ENCODE data around the gene TSPYL4.

TSPYL4 gene

DNA sequence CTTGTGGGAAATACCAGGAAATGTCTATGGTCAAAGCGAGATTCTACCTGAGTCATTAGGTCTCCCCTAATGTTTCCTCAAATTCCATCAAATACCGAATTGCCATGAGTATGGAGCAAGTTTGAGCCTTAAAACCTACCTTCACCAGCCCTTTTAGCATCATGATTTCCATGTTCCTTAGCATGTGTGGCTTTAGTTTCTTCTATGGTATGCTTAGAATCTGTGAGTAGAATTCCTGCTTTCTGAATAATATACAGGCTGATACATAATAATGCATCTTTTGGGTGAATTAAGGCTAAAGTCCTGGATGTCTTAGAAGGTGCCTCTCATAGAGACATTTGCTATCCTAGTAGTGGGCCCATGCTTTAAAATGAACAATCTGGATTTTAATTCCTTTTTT is 32.0 kb downstream of the TSPYL4 start:
- DNase-seq (ENCODE audit: low read depth) = no peak

DNA sequence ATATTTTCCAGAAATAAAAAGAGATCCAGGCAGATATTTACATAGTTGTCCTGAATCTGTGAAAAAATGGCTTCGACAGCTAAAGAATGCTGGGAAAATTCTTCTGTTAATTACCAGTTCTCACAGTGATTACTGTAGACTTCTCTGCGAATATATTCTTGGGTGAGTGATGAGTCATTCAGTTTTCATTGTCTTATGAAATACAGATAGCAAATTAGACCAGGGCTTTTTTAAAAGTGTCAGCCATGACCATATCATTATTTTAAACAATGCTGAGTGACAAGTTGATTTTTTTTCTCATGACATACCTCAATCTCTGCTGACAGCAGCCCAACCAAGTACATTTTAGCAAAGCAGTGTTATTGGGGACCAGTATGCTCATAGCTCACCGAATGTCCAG is 32.8 kb downstream of the TSPYL4 start:
- DNase-seq (ENCODE audit: low read depth) = no peak

DNA sequence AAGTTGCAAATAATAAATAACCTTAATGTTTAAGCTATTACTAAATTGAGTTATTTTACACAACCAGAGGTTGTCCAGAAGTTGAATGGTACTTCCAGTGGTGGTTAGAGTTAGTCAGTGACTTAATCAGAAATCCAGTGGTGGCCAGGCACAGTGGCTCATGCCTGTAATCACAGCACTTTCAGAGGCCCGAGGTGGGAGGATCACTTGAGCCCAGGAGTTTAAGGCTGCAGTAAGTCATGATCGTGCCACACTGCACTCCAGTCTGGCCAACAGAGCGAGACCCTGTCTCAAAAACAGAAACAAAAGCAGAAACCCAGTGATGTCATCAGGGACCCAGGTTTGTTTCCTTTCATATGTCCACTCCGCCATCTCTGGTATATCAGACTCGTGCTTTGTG is 35.0 kb downstream of the TSPYL4 start:
- DNase-seq (ENCODE audit: low read depth) = no peak

DNA sequence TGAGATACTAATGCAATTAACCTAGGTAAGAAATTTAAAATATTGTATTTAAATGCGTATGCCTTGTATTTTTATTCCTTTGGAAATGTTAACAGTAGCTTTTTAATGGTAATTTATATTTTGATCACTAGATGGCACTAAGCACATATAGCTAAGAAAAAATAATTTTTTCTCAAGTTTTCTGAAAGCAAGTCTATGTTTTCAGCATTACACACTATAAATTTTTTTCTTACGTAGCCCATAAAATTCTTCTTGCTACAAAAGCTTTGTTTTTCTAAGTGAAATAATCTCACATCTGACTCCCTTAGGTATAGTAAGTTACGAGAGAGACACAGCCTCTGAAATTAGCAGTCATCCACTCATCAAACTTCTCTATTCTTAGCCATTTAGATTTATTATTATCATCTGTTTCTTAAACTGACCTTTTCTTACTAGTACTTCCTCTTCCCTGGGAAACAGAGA is 35.7 kb downstream of the TSPYL4 start:
- DNase-seq (ENCODE audit: low read depth) = no peak

DNA sequence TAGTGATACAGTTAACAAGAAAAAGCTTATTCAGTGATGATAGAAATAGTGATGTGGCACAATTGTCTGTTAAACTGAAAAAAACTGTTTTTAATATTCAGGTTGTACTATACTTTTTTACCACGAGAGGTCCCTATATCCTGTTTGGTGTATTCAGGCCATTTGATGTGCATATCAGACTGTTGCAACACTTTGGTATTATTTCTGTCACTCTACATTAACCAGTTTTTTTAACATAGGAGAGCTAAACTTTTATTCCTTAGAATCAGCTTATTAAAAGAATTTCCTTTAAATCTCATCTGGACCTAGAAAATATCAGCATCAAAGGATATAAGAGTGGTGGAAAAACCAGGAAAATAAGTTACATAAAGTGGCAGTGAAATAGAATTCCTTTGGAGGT is 36.8 kb downstream of the TSPYL4 start:
- no peak for DNase-seq (ENCODE audit: low read depth)

DNA sequence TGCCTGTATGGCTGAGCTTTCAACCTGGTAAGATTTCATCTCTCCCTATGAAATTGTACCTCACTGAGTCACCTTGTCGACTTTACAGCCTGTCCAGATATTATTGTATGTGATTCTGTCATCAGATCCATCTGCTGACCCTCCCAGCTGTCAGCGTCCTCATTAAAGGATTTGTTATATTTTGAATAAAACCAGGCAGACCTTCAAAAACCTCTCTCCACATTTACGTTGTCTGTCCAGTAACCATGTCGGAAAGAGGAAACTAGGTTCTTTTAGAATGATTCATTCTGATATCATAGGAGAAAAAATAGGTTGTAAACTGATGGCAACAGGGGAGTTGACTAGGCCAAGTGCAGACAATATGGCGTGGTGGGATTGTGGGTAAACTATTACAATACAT is 38.5 kb downstream of the TSPYL4 start:
- no peak for DNase-seq (ENCODE audit: low read depth)

DNA sequence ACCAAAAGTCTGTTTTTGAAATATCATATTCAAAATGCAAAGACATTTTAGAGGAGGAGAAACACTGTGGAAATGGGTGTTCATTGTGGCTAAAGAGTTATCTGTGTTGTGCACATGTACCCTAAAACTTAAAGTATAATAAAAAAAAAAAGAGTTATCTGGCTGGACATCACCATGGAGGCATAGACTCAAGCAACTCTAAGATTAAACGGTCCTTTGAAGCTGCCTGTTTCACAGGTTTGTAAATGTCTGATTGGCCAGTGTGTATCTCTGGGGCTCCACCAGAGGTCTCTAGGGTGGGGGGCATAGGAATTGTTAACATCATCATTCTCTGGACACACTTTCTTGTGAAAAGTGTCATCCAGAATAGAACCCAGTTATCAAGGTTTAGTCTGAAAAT is 39.2 kb downstream of the TSPYL4 start:
- no peak for DNase-seq (ENCODE audit: low read depth)

DNA sequence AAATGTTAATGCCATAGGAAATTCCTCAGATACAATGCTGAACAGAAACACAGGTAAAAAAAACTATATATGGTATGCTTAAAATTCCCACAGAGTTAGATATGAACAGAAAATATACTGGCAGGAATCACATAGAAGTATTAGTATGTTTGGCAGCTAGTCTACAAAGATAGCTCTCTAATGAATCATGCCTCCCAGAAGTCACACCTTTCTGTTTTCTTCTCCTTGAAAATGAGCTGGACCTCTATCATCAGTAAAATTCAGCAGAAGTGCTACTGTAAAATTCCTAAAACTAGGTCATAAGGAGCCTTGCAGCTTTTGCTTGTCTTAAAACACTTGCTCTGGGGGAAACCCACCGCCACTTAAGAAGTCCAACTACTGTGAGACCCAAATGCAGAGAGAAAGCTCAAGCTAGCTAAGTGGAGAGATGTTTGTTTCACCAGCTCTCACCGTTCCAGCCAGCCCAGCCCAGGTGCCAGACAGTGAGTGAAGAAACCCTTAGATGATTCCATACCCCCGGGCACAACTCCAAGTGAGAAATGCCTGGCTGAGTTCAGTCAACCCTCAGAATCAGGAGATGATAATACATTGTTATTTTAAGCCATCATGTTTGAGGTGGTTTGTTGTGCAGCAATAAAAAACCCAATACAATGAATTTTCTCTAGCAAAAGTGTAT is 43.0 kb downstream of the TSPYL4 start:
- DNase-seq (ENCODE audit: low read depth) = no peak

DNA sequence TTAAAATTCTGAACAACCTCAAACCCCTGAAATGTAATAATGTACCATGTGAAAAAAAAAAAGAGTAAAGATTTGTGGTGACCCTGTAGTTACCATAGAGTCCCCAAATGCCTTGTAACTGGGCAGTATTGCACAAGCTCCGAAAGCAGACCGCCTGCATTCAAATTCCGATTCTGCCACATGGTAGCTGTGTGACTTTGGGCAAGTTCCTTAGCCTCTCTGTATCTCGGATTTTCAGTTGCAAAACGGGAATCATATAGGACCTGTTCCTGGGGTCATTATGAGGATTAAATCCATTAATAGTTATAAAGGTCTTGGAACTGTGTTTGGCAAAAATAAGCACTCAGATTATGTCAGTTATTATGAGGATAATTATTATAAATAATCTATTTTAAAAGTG is 43.6 kb downstream of the TSPYL4 start:
- DNase-seq (ENCODE audit: low read depth) = no peak

DNA sequence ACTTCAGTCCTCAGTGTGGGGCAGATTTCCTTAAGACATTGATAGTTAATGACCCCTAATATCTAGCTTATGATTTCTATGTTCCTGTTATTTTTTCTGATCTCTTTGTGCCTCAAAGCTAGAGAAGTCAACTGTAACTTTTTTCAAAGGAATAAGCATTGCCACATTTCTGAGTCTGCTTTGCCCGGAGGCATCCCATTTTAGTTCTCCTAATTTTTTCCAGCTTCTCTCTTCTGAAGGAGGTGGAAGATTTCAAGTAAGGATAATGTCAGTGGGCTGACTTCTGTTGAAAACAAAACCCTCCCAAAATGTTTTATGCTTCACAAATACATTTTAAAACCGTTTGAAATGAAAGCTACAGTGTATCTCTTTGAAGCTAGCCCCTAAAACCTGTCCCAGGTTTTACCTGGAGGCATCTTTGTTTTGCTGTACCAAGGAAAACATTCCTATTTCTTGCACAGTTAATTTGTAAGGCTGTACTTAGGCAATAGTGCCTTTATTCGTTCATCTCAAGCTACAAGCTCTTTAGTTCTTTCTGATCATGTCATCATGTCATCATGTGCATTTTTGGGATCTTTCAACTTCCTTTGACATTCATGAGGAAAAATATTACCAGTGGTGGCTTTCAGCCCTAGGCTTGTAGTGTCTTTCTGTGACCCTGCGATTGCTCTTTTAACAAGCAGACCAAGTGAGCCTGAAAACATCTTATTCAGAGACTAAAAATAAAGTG is 45.7 kb downstream of the TSPYL4 start:
- no peak for DNase-seq (ENCODE audit: low read depth)

DNA sequence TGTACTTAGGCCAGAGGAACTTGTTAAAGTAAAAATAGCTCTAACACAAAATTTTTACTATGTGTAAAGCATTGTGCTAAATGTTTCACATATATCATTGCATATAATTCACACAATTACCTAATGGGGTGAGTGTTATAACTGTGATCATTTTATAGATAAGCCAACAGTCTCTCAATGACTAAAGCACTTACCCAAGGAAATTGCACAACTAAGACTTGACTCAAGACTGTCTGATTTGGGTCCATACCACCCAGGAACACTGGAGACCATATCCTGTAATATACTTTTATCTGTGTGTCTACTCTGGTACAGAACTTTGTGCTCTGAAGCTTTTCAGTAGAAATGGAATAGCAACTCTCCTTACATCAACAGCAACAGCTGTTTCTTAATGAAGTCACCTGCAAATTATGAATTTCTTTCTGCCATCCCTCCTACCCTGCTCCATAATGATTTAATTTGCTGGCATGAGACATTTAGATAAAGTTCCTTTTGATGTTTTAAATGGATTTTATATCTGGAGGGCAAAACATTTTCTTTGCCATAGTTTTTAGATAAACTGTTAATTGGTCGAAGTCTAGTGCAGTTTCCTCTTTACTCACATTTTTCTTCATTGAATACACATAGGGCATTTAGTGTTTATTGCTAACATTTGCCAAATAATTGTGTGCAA is 47.5 kb downstream of the TSPYL4 start:
- no peak for DNase-seq (ENCODE audit: low read depth)

DNA sequence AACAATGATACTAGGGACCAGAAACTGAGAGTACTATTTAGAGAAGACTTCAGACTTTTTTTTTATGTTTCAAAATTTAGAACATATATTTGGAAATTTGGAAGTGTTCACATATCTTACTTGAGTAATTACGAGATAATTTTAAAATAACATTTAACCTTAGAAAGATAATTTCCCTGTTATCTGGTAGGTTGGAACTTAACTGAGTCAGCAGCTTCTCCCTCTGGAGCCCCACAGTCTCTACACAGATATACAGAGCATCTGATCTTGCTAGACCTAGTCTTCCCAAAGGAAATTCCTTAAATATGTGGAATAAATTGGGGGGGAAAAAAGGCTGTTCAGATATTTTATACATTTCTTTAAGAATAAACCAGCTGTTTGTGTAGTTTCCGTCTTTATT is 48.6 kb downstream of the TSPYL4 start:
- DNase-seq (ENCODE audit: low read depth) = no peak

DNA sequence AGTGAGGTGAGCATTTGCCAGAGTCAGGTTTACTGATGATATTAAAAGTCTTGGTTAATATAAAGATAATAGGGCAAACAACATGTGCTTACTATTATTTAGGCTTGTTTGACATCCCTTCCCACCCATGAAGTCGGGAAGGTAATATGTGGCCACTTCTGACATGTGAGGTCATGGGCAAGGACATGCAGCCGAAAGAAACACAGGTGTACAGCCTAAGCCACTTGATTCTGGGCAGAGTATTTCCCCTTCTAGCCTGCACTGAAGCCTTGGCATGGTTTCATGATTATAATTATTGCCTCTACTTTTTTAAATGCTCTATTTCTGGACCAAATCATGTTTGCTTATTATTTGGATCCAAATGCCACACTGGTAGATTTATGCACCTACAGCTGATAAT is 52.3 kb downstream of the TSPYL4 start:
- no peak for DNase-seq (ENCODE audit: low read depth)

DNA sequence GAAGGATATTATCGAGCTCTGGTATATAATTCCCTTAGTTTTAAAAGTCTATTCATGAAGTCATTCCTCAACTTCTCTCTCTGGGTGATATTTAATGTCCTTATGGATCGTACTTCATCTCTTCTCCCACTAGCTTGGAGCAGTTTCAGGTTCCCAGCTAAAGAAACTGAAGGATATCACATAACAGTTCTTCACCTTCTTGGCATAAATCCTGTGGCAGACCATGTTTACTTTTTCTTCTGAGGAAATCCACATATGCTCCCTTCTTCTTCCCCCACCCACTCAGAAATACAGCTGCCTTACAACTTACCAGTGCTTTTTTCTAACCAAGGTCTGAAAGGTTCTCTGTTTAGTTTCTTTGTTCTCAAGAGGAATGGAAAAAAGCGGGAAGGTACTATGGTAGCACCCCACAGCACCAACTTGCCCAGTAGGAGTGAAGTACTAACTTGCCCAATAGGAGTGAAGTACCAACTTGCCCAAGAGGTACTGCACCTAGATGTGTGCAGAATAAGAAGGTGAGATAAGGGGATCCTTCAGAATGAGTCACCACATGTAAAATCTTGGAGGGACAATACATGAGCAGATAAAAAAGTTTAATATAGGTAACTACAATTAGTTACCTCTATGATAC is 53.1 kb downstream of the TSPYL4 start:
- no peak for DNase-seq (ENCODE audit: low read depth)
